HEK293T (cell line): ENCODE results near the gene CCDC201.

Source experiments
- NFRKB ChIP-seq: fragments of 450-650 bp; IDR thresholded peaks from 2 replicates; pipeline ENCODE4 v1.6.1; 2016; ENCODE audit warnings: mild to moderate bottlenecking, moderate library complexity
- SP1 ChIP-seq: fragments of 450-650 bp; IDR thresholded peaks from 2 replicates; pipeline ENCODE4 v1.6.1; 2017
- ZNF384 ChIP-seq: fragments of 450-650 bp; IDR thresholded peaks from 2 replicates; pipeline ENCODE4 v1.6.1; 2016

DNA sequence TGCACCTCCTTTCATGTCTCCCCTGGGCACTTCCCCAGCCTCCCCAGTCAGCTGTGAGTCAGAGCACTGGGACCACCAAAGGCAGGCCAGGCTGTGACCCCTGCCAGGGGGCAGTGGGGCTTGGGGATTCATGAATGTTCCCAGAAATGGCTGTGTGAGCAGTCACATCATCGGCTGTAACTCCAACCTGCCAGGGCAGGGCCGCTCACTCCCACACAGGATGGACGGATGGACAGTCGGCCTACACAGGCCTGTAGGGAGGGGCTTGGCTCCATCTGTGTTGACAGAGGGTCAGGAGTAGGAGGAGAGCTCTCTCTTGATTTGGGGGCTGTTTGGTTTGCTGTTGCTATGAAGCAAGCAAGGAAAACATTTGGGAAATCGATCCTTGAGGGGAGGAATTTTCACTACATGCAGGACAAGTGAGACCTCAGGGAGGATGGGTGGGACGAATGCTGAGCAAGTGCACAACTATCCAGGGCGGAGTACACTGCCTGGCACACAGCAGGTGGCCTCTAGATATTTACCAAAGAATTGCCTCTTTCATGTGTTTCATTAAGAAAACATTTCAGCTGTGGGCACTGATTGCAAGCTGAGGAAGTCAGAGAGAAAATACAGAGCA is 12.5 kb upstream of the CCDC201 start:
- TF ChIP-seq ZNF384, result no peak
- TF ChIP-seq NFRKB, result no peak
- no peak for TF ChIP-seq SP1
